HG03571 (cell line): ENCODE data around the gene ZNF862.
"Not testable (repeated sequence)": the region's sequence is repeated elsewhere in the genome, so short reads cannot be mapped to it uniquely, and the experiment has no call there.

Experiments
- ATAC-seq: cut with Tn5 transposase; IDR thresholded peaks from one replicate; pipeline ENCODE4 v1.9.1; 2021; ENCODE audit not compliant: unreplicated experiment

The ZNF862 gene

GRCh38 chr7:149824301-149824741 lies 13.9 kb upstream of the ZNF862 start:
- no peak for ATAC-seq

GRCh38 chr7:149824748-149825566 lies 13.2 kb upstream of the ZNF862 start:
- ATAC-seq = no peak

DNA sequence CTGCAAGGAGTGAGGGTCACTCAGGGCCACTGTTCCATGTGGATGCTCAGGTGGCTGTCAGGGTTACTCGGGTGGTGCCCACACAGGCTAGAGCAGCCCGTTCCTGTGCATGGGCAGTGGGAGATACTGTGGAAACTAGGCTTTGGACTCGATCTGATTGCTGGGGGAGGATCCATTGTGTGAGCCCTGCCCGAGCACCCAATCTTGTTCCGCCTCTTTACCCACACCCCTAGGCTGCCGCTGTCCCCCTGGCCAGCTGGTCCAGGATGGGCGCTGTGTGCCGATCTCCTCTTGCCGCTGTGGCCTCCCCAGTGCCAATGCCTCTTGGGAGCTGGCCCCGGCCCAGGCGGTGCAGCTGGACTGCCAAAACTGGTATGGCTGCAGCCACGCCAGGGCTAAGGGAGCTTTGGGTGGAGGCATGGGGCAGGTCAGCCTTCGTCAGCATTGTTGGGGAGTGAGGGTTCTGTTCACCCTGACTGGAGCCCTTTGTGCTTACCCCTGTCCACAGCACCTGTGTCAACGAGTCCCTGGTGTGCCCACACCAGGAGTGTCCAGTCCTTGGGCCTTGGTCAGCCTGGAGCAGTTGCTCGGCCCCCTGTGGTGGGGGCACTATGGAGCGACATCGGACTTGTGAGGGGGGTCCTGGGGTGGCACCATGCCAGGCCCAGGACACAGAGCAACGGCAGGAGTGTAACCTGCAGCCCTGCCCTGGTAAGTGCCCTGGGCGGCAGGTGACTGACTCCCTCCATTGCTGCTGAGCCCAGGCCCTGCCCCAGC lies 12.4 kb upstream of the ZNF862 start:
- no peak for ATAC-seq

- no peak for ATAC-seq
Observed at GRCh38 chr7:149826344-149827088, 11.7 kb upstream of the ZNF862 start.

DNA sequence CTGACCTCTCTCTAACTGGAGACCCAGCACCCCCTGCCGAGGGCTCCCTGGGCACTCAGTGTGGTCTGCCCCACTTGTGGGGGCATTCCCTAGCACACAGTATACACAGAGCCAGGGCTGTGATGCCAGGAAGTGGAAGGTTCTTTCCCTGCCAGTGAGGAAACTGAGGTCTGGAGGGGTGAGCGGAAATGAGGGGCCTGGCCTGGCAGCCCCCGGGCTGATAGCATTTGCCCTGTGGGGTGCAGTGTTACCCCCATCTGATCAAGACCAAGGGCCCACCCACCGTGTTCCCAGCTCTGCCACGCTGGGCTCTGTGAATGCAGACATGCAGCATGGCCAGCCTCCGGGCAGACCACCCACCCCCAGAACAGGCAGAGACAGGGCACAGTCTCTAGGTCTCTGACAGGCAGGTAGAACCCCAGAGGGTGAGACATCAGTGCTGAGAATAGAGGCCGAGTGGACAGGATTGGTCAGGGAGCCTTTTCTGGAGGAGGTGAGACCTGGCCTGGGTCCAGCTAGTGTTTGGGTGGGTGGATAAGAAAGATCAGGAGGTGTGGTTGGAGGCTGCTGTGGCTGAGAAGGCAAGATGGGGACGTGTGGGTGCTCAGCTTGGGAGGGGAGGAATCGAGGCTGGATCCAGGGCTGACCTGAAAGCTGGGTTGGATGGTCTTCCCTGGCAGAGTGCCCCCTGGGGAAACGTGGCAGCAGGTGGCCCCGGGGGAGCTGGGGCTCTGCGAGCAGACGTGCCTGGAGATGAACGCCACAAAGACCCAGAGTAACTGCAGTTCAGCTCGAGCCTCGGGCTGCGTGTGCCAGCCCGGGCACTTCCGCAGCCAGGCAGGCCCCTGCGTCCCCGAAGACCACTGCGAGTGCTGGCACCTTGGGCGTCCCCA lies 10.8 kb upstream of the ZNF862 start:
- ATAC-seq = no peak

DNA sequence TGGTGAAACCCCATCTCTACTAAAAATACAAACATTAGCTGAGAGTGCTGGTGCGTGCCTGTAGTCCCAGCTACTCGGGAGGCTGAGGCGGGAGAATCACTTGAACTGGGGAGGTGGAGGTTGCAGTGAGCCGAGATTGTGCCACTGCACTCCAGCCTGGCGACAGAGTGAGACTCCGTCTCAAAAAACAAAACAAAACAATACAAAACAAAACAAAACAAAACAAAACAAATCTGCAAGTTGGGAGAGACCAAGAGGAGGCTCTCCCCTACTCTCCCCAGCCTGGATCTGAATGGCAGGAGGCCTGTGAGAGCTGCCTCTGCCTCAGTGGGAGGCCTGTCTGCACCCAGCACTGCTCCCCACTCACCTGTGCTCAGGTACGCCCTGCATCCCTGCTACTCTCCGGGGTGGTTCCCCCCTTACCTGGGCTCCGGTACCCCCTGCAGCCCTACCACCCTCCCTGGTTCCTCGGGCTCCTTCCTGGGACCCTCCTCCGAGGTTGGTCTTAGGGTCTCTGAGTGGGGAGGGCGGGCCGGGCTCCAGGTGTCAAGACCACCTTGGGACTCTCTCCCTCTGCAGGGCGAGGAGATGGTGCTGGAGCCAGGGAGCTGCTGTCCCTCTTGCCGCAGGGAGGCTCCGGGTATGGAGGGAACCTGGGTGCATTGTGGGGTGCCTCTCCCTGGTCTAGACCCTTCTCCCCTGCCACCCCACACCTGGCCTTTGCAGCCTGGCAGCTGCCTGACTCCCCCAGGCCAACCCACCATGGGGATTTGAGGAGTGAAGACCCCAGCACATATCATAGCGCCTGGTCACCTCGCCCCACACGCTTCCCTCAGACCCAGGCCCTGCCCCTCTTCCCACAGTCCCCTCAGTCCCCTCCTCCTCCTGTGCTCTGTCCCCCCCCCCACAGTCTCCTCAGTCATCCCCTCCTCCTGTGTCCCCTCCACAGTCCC lies 9.5 kb upstream of the ZNF862 start:
- no peak for ATAC-seq

DNA sequence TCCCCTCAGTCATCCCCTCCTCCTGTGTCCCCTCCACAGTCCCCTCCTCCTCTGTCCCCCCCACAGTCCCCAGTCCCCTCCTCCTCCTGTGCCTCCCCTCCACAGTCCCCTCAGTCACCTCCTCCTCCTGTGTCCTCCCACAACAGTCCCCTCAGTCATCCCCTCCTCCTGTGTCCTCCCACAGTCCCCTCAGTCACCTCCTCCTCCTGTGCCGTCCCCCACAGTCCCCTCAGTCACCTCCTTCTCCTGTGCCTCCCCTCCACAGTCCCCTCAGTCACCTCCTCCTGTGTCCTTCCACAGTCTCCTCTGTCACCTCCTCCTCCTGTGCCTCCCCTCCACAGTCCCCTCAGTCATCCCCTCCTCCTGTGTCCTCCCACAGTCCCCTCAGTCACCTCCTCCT lies 7.6 kb upstream of the ZNF862 start:
- not testable (repeated sequence) for ATAC-seq

DNA sequence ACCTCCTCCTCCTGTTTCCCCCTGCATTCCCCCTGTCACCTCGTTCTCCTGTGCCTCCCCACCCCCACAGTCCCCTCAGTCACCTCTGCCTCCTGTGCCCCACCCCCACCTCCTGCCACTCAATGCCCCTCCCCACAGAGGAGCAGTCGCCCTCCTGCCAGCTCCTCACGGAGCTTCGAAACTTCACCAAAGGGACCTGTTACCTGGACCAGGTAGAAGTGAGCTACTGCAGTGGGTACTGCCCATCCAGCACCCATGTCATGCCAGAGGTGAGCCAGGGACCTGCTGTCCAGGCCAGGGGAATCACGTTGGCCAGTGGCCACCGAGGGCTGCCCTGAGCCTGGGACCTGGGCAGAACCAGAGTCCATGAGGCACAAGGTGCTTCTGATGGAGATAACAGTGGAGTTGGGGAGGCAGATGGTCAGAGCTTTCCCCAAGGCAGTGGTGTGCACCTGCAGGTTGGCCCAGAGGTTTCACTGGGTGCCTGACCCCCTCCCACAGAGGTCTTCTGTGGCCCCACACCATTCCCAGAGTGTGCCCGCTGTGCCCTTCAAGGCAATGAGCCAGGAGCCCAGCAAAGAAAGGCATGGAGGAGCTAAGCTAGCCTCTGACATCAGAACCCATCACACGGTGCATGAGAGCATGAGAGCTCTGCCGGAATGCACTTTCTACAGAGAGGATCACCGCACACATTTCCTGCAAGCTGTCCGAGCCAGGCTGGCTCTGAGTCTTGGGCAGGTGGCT lies 7.0 kb upstream of the ZNF862 start:
- no peak for ATAC-seq

DNA sequence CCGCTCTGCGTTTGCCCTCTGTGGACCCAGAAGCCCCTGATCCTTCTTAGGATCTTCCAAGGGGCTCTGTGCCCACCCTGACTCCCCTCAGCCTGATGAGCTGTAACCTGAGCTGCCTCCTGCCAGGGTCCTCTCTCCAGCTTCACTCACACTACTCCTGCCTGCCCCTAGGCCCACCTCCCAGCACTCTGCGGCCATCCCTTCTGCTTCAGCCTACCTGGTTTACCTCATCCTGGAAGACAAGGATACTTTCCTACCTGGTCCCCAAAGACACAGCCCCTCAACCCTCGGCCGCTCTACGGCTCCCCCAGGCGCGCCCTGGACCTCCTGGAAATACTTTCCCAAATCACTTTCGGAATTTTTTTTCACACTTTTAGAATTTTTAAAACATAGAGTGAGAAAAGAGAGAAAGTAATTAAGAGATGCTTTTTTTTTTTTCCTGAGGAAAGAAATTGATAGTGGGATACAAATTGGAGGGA lies 6.4 kb upstream of the ZNF862 start:
- ATAC-seq = no peak

- ATAC-seq = no peak
Observed at GRCh38 chr7:149832332-149833041, 5.7 kb upstream of the ZNF862 start.

DNA sequence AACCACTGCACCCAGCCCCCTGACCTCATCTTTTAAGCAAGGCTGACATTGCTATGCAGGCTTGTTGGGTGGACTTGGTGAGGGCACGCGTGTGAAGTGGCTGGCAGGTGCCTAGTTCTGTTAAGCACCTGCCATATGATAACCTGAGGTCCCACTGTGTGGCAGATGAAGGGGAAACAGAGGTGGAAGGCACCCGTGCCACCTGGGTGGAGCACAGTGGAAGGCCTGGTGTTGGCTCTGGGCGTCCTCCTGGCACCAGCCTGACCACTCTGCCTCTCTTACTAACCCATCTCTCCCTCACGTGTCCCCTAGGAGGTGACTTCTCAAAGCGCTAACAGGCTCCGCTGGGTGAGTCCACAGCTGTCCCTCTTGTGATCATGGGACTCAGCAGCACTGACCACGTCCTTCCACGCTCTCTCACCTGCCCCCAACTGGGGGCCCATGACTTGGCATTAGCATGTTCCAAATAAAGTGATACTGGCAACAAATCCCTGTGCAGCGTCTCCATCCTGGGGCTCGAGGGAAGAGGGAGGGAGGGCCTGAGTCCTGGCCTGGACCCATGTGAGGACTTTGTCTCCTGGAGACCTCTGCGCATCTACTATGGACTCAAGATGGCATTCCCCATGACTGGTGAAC lies 4.6 kb upstream of the ZNF862 start:
- no peak for ATAC-seq

- no peak for ATAC-seq
Observed at GRCh38 chr7:149834601-149835000, 3.6 kb upstream of the ZNF862 start.

DNA sequence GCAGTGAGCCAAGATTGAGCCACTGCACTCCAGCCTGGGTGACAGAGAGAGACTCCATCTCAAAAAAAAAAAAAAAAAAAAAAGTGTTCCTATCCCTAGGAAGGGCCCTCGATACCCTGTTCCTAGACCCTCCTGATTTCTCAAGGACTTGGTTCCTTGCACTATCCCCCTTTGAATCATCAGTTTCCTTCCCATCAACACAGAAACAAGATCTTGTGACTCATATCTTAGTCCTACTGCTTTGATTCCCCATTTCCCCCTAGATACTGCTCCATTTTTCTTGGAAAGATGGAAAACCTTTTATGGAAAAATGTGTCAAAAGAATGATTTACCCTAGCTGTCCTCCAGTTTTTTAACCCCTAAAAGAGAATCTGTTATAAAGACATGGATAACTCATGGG lies 1.7 kb upstream of the ZNF862 start:
- no peak for ATAC-seq

DNA sequence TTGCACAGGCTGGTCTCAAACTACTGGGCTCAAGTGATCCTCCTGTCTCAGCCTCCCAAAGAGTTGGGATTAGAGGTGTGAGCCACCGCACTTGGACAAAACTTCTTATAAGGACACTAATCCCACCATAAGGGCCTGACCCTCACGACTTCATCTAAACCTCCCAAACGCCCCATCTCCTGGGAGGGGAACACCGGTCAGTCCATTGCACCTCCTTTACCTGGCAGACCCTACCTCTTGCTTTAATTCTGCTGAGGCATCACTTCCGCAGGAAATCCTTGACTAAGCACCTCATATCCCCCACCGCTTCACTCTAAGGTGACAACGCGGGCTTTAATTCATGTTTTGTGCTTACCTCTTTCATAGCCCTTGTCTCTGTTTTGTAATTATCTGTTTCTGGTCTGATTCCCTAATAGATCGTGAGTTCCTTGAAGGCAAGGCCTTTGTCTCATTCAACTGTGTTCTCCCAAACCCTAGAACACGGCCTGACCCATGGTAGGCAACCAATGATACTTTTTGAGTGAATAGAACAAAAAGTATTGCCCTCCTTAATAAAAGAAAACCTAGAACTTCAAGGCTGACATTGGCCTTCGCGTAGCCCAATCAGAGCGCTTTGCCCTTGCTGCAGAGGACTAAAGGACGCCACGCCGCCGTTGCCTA lies 481 bp upstream of the ZNF862 start:
- no peak for ATAC-seq

- ATAC-seq = no peak
Observed at GRCh38 chr7:149838992-149839408, 825 bp downstream of the ZNF862 start.

GRCh38 chr7:149839933-149840332 lies 1.8 kb downstream of the ZNF862 start:
- no peak for ATAC-seq

GRCh38 chr7:149843566-149843965 lies 5.4 kb downstream of the ZNF862 start:
- no peak for ATAC-seq
